GM18519 (cell line): ENCODE data around the gene B3GNT8.
"Not testable (repeated sequence)": the region's sequence is repeated elsewhere in the genome, so short reads cannot be mapped to it uniquely, and the experiment has no call there.

ENCODE experiments used
- ATAC-seq: cut with Tn5 transposase; IDR thresholded peaks from one replicate; pipeline ENCODE4 v1.9.1; 2021; ENCODE audit warnings: mild to moderate bottlenecking, moderate library complexity; ENCODE audit not compliant: unreplicated experiment, low FRiP score

Gene B3GNT8

GRCh38 chr19:41437944-41438574 lies 10.9 kb upstream of the B3GNT8 start:
- ATAC-seq, result no peak

DNA sequence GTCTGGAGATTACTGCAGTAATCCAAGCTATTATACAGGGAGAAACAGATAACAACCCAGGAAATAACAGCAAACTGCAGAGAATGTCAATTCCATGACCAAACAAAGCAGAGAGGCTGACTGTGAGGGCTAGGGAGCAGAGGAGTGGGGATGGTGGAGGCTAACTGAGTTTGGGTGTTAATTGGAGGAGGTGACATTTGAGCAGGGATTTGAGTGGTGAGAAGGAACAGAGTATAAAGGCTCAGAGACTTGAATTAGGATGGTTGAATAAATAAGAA lies 9.4 kb upstream of the B3GNT8 start:
- ATAC-seq, result no peak

GRCh38 chr19:41435936-41436673 lies 8.9 kb upstream of the B3GNT8 start:
- ATAC-seq, result no peak

DNA sequence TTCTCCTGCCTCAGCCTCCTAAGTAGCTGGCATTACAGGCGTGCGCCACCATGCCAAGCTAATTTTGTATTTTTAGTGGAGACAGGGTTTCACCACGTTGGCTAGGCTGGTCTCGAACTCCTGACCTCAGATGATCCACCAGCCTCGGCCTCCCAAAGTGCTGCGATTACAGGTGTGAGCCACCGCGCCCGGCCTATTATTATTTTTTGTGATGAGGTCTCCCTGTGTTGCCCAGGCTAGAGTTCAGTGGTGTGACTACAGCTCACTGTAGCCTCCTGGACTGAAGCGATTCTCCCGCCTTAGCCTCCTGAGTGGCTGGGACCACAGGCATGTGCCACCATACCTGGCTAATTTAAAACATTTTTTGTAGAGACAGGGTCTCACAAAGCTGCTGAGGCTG lies 8.2 kb upstream of the B3GNT8 start:
- ATAC-seq, result not testable (repeated sequence)

DNA sequence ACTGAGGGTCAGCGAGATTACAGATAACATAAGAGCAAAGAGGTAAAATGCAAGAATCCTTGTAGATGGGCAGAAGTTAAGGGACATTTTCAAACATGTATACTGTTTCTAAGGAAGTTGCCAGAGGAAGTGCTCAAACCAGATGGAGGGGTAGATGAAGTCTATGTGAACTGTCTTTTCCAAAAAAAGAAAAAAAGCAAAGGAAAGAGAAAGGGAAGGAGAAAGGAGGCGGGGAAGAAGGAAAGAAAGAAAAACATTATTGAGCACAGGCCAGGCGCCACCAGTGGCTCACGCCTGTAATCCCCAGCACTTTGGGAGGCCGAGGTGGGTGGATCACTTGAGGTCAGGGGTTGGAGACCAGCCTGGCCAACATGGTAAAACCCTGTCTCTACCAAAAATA lies 7.3 kb upstream of the B3GNT8 start:
- no peak for ATAC-seq

DNA sequence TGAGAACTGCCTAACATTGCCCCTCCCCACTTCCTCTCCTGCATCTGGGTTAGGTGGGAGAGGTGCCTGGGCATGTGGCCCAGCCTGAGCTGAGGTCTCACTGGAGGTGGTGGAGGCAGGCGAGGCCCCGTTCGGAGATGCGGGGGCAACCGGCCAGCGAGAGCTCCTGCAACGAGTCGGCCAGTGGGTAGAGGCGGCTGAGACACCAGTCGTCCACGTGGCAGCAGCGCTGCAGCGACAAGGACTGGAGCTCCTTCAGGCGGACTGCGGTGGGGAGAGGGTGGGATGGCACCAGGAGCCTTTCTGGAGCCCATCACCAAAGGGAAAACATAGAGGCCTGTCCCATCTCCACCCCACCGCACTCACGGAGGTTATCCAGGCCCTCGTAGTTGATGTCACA lies 6.0 kb upstream of the B3GNT8 start:
- no peak for ATAC-seq

GRCh38 chr19:41431426-41432386 lies 4.5 kb upstream of the B3GNT8 start:
- ATAC-seq, result no peak

- ATAC-seq, result no peak
Measured at GRCh38 chr19:41430922-41431321, 3.7 kb upstream of the B3GNT8 start.

DNA sequence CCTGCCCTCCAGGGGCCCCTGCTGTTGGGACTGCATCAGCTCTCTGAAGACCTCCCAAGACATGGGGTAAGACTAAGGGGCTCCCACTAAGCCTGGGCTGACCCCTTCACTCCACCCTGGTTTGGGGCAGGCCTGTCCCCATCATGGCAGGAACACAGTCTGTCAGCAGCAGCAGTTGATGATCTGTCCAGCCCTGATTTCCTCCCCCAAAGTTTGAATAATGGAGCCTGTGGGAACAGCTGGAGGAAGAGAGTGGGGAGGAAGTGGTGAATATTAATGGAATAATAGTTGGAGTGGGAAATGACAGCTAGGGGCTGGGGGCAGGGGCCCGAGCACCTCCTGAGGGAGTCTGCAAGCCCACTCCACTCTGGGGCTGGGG lies 1.3 kb upstream of the B3GNT8 start:
- no peak for ATAC-seq

DNA sequence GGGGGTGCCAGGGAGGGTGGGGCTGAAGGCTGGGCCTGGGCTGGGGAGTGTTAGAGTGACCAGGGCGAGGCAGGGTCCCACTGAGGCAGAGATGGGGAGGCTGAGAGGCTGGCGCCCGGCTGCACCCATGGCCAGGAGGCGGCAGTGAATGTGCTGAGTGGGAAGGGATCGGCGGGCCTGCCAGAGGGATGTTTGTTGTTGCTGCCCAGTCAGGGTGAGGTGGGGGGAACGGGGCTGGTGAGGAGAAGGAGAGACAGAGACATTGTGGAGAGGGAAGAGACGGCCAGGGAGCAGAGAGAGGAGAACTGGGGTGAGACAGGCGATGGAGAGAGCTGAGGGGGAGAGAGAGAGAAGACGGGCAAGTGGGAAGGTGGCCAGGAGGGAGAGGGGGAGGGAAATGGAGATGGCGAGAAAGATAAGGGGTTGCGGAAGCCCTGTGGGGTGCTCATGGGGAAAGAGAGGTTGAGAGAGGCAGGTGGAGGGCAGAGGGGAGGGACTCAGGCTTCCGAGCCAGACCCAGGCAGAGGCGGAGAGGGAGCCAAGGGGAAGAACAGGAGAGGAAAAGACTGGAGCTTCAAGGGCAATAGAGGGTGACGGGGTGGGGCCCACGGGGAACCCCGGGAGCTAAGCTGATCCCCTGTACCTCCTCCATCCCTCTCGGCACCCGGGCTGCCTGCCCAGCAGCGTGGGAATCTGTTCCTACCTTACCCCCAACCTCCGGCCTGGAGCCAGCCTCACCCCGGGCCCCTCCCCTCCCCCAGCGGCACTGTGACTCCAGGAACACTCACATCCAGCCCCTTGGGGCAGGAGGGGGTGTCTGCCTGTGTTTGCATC lies 690 bp upstream of the B3GNT8 start:
- ATAC-seq, result no peak

DNA sequence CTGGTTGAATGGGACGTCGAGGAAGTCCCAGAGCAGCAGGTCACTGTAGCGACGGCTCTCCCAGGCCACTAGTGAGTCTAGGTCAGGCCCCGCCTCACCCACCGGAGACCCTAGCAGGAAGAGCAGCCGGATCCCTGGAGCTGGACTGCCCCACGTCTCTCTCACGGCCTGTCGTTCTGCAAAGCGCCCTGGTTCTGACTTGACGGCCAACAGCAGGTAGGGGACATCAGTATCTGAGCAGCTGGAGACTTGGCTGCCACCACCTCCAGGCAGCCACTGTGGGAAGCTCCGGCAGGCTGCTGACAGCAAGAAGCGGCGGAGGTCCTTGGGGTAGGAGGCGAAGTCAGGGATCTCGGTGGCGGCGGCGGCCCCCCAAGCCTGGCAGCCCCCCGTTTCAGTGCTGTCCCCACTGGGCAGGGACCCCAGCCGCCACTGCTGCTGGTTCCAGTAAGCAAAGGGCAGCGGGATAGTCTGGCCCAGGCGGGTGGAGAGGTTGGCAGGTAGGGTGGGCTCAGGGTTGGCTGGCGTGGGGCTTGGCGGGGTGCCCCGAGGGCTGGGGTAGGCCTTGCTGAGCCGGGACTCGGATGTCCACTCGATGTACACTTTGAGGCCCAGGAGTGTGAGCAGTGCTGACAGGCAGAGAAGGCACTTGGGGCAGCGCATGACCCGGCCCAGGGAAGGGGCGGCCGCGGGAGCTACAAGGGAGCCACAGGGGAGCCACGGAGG lies 895 bp downstream of the B3GNT8 start:
- no peak for ATAC-seq

GRCh38 chr19:41425174-41426115 lies 1.7 kb downstream of the B3GNT8 start:
- ATAC-seq, result no peak

- no peak for ATAC-seq
Measured at GRCh38 chr19:41424335-41425173, 2.6 kb downstream of the B3GNT8 start.

- no peak for ATAC-seq
Measured at GRCh38 chr19:41422955-41423354, 4.2 kb downstream of the B3GNT8 start.

DNA sequence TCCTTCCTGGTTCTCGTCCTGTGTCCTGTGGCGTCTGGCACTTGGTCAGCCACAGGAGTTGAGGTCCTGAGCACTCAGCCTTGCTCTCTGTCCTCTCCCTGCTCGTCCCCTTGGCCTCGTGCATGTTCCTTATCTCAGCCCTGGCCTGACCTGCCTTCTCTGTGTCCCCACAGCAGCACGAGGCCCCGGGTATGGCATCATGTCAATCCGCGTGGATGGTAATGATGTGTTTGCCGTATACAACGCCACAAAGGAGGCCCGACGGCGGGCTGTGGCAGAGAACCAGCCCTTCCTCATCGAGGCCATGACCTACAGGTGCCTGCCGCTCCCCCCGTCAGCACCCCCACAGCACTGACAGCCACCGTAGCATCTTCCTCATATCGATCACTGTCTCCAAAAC lies 4.7 kb downstream of the B3GNT8 start:
- ATAC-seq, result no peak

DNA sequence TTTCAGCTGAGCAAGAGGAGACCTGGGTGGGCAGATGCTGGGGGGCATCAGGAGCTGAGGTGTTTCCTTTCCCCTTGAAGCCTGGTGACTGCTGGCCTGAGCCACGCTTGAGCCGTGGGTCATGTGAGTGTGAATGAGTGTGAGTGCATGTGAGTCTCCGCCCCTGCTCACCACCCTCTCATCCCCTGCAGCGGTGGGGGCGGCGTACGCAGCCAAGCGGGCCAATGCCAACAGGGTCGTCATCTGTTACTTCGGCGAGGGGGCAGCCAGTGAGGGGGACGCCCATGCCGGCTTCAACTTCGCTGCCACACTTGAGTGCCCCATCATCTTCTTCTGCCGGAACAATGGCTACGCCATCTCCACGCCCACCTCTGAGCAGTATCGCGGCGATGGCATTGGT lies 5.2 kb downstream of the B3GNT8 start:
- no peak for ATAC-seq

- ATAC-seq, result no peak
Measured at GRCh38 chr19:41421314-41421713, 5.9 kb downstream of the B3GNT8 start.
